ENCODE data around the gene FHL2. TPM values are rescaled to one million over a fixed set of nuclear protein-coding genes. Genes with fewer than 3 reads are reported as not detected.

Gene FHL2
- total and polyA plus RNA-seq, 9 of the 15 experiments (the other 6 are each of a cell fraction or from before 2014, with no cell fraction given), result 7.5 to 33.1 (median 23.9) TPM

GRCh38 chr2:105328281-105329196, 70.3 kb downstream of the FHL2 start (continued):
- TF ChIP-seq ZBTB40 (IDR thresholded peaks at IDR 0.05), result no peak
- no peak for TF ChIP-seq ZBTB40 (CRISPR knock-in tag; IDR thresholded peaks at IDR 0.05)
- TF ChIP-seq RCOR1 (IDR thresholded peaks at IDR 0.05; ENCODE audit: borderline replicate concordance in 1 of 2, low read depth in 2 of 2, low read length in 2 of 2), result peak in 1 of 2 experiments; percentile 14; a peak in 1 of 4 replicates
- TF ChIP-seq ZNF592 (IDR thresholded peaks at IDR 0.05), result peak; percentile 51; the same call in 1 of the 2 replicates
- TF ChIP-seq THRB (CRISPR knock-in tag; conservative IDR thresholded peaks at IDR 0.05), result no peak
- TF ChIP-seq ETV1 (tag; conservative IDR thresholded peaks at IDR 0.05; ENCODE audit: low read depth), result no peak; the same call in 1 of the 2 replicates
- TF ChIP-seq PURB (CRISPR knock-in tag; IDR thresholded peaks at IDR 0.05; ENCODE audit: low read depth), result no peak
- TF ChIP-seq ZNF212 (CRISPR knock-in tag; IDR thresholded peaks at IDR 0.05), result no peak
- TF ChIP-seq HDGF (IDR thresholded peaks at IDR 0.05), result peak; percentile 64; the same call in 1 of the 2 replicates
- no peak for TF ChIP-seq NR2C2 (CRISPR knock-in tag; IDR thresholded peaks at IDR 0.05)
- TF ChIP-seq NR2C2 (tag; IDR thresholded peaks at IDR 0.05), result 0 out of 2 replicates have a peak, but pooled peaks have one; percentile 1
- no peak for TF ChIP-seq PHTF2 (CRISPR knock-in tag; IDR thresholded peaks at IDR 0.05)
